ENCODE results near the gene NR3C1.

The NR3C1 gene

GRCh38 chr5:143402017-143402552, 1.4 kb downstream of the NR3C1 start:
- no peak for TF ChIP-seq ELF4 (IDR thresholded peaks at IDR 0.05)
- TF ChIP-seq L3MBTL2 (conservative IDR thresholded peaks at IDR 0.05) = peak; percentile 76
- ChIA-PET POLR2A (no interaction called here), CTCF (no interaction called here)
- DNase-seq (ENCODE audit: extremely low spot score) = no peak

GRCh38 chr5:143401227-143402016, 2.1 kb downstream of the NR3C1 start:
- TF ChIP-seq LEF1 (IDR thresholded peaks at IDR 0.05; ENCODE audit: borderline replicate concordance) (no peak), TARDBP (IDR thresholded peaks at IDR 0.05) (no peak), ZNF384 (IDR thresholded peaks at IDR 0.05) (no peak)
- DNase-seq (ENCODE audit: extremely low spot score) = no peak
- POLR2A ChIA-PET = interaction anchor here (1.2 kb wide), 1 partner anchor 272 kb away, joined by 4 read pairs; no protein-coding TSS in a partner anchor
- CTCF ChIA-PET = interaction anchor here (1.0 kb wide), 1 partner anchor 63 kb away, joined by 3 read pairs; no protein-coding TSS in a partner anchor

- ChIA-PET CTCF (interaction anchor here (0.5 to 1.0 kb wide), 2 partner anchors 62 to 189 kb away, joined by 3 read pairs; no protein-coding TSS in a partner anchor), POLR2A (interaction anchor here (1.2 kb wide), 1 partner anchor 271 kb away, joined by 4 read pairs; no protein-coding TSS in a partner anchor)
- no peak for TF ChIP-seq PKNOX1 (IDR thresholded peaks at IDR 0.05)
- no peak for TF ChIP-seq FOXA1 (IDR thresholded peaks at IDR 0.05)
- no peak for TF ChIP-seq BHLHE40 (IDR thresholded peaks at IDR 0.05; ENCODE audit: borderline replicate concordance)
- TF ChIP-seq ELF4 (IDR thresholded peaks at IDR 0.05) = no peak
- TF ChIP-seq SUZ12 (IDR thresholded peaks at IDR 0.05) = no peak
- TF ChIP-seq L3MBTL2 (conservative IDR thresholded peaks at IDR 0.05) = no peak
- no peak for TF ChIP-seq TARDBP (IDR thresholded peaks at IDR 0.05)
- no peak for TF ChIP-seq FOXM1 (IDR thresholded peaks at IDR 0.05; ENCODE audit: borderline replicate concordance)
- no peak for TF ChIP-seq LEF1 (IDR thresholded peaks at IDR 0.05; ENCODE audit: borderline replicate concordance)
- TF ChIP-seq ARNT (IDR thresholded peaks at IDR 0.05) = no peak
- no peak for TF ChIP-seq HDGF (IDR thresholded peaks at IDR 0.05; ENCODE audit: borderline replicate concordance)
- DNase-seq (ENCODE audit: extremely low spot score) = no peak
These were observed 2.8 kb downstream of the NR3C1 start for GRCh38 chr5:143400541-143401226.

- no peak for DNase-seq (ENCODE audit: extremely low spot score)
- POLR2A ChIA-PET = interaction anchor here (1.2 kb wide), 1 partner anchor 271 kb away, joined by 4 read pairs; no protein-coding TSS in a partner anchor
- CTCF ChIA-PET = interaction anchor here (0.5 kb wide), 1 partner anchor 189 kb away, joined by 3 read pairs; no protein-coding TSS in a partner anchor
- TF ChIP-seq BHLHE40 (IDR thresholded peaks at IDR 0.05; ENCODE audit: borderline replicate concordance) (no peak), PKNOX1 (IDR thresholded peaks at IDR 0.05) (no peak), LEF1 (IDR thresholded peaks at IDR 0.05; ENCODE audit: borderline replicate concordance) (no peak), FOXK2 (IDR thresholded peaks at IDR 0.05) (no peak), ELF4 (IDR thresholded peaks at IDR 0.05) (no peak), FOXM1 (IDR thresholded peaks at IDR 0.05; ENCODE audit: borderline replicate concordance) (no peak), ARNT (IDR thresholded peaks at IDR 0.05) (no peak), HDGF (IDR thresholded peaks at IDR 0.05; ENCODE audit: borderline replicate concordance) (no peak), FOXA1 (IDR thresholded peaks at IDR 0.05) (no peak), SP1 (IDR thresholded peaks at IDR 0.05) (no peak), ZNF384 (IDR thresholded peaks at IDR 0.05) (no peak), SUZ12 (IDR thresholded peaks at IDR 0.05) (no peak), TARDBP (IDR thresholded peaks at IDR 0.05) (no peak), CTBP1 (IDR thresholded peaks at IDR 0.05; ENCODE audit: borderline replicate concordance) (no peak)
These were observed 3.6 kb downstream of the NR3C1 start for GRCh38 chr5:143399616-143400540.

GRCh38 chr5:143398451-143399237, 4.8 kb downstream of the NR3C1 start:
- TF ChIP-seq FOXM1 (IDR thresholded peaks at IDR 0.05; ENCODE audit: borderline replicate concordance) (no peak), L3MBTL2 (conservative IDR thresholded peaks at IDR 0.05) (no peak), ELF4 (IDR thresholded peaks at IDR 0.05) (no peak), PKNOX1 (IDR thresholded peaks at IDR 0.05) (peak; percentile 44; the same call in 1 of the 2 replicates), HDGF (IDR thresholded peaks at IDR 0.05; ENCODE audit: borderline replicate concordance) (no peak), ARNT (IDR thresholded peaks at IDR 0.05) (no peak), SP1 (IDR thresholded peaks at IDR 0.05) (no peak)
- ChIA-PET POLR2A (no interaction called here), CTCF (no interaction called here)
- no peak for DNase-seq (ENCODE audit: extremely low spot score)

Measured in HEK293T (cell line).